NCI-H510A (cell line): ENCODE results near the gene EXOSC7.
"Not testable (repeated sequence)": the region's sequence is repeated elsewhere in the genome, so short reads cannot be mapped to it uniquely, and the experiment has no call there.

Experiments
- DNase-seq: peaks from one replicate; lab custom pipeline; 2025; lab: John Stamatoyannopoulos, UW

Gene EXOSC7

DNA sequence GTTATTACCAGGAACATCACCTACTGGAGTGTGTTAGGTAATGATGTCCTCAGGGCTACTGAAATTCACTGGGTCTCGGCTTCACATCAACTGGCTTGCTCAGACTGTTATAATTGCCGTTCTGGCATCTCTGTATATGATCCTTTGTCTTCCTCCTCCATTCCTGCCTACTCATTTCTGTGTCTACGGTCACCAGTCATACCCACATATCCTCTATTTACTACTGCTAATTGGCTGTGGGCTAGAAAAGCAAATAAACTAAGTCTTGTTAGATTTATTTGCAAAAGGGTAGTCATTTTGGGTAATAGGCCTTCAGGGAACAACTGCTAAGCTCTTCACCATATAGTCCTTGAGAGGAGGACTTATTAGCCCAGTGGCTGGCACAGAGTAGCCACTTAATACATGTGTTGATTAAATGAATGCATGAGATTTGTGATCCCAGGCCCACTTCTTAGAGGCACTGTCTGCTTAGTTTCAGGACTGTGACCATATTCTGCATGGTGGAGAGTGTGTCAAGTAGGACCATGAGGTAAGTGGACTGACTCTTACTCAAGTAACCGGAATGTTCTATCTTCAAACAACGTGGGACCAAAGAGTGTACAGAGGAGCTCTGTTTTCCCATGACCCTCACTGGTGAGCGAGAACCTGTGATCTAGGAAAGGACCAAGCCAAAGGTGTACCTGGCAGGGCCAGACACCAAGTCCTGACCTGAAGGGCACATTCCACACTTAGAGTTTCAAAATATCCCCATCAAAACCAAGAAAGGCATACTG, 13.2 kb upstream of the EXOSC7 start:
- DNase-seq, result no peak

DNA sequence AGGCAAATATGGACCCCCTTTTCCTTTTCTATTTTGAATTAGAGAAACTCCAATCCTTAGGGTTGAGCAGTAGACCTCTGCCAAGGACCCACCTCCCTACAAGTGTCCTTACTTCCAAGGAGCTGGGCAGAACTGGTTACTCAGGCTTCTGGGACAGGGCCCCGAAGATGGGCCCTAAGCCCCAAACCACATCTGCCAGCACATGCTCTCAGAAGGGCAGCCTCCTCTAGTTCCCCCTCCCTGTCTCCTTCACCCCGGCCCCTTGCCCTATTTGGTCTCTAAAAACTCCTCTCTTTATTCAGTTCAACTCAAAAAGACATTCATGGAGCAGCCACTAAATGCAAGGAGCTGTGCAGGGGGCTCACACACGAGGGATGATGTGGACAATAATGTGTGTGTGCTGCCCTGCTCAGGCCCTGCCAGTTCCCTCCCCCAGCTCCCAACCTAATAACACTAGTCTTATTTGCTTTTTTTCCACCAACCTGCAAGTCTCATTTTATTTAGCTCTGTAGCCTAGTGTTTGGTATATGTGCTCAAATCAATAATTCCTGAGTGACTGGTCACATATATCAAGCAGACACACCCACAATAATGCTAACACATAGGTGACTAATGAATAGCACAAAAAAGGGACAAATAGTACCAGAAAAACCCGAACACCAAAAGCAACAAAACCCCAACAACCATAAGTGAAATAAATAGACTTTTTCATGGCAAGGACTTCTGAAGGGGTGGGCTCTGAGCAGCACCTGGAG, 12.3 kb upstream of the EXOSC7 start:
- DNase-seq, result no peak

DNA sequence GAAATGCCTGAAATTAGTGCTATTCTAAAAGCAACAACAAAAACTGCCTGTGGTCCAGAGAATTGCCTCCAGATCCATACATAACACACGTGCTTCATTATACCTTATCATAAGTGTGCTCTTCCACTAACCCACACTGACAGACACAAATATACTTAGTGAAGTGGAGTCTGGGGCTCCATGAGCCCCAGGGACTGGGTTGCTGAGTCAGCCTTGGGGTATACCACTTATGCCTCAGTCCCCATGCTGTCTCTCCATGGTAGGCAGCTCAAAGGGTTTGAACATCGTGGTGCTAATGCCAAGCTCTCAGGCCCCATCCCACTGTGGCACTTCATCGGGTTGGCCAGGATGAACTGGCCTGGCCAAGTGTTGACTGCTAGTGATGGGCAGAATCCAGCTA, 10.9 kb upstream of the EXOSC7 start:
- no peak for DNase-seq

DNA sequence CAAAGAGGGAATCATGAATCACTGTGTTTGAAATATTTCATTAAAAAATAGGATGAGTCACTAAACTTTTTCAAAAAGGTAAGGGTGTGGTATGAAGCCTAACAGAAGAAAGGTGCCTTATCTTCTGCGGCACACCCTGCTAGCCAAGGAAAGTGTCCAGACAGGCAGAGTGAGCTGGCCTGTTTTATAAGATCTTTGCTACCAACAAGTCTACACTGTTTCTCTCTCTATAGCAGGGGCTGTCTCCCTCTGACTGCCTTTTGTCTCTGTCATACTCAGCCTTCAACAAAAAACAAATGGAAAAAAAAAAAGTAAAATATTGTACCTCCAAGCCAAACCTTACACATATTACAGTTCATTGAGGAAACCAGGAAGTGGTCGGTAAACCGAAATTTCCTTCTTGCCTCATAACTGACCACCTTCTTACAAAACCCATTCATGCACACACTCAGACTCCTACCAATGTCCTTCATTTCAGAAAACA, 9.2 kb upstream of the EXOSC7 start:
- DNase-seq, result no peak

DNA sequence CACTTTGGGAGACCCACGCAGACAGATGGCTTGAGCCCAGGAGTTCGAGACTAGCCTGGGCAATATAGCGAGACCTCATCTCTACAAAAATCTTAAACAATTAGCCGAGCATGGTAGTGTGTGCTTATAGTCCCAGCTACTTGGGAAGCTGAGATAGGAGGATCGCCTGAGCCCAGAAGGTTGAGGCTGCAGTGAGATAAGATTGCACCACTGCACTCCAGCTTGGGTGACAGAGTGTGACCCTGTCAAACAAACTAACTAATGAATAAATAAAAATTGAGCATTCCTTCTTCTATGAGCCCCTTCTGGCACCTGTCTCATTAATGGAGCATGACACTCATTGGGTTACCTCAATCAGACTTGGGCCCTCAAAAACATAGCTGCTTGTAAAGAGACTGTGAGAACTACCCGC, 7.6 kb upstream of the EXOSC7 start:
- DNase-seq, result no peak

DNA sequence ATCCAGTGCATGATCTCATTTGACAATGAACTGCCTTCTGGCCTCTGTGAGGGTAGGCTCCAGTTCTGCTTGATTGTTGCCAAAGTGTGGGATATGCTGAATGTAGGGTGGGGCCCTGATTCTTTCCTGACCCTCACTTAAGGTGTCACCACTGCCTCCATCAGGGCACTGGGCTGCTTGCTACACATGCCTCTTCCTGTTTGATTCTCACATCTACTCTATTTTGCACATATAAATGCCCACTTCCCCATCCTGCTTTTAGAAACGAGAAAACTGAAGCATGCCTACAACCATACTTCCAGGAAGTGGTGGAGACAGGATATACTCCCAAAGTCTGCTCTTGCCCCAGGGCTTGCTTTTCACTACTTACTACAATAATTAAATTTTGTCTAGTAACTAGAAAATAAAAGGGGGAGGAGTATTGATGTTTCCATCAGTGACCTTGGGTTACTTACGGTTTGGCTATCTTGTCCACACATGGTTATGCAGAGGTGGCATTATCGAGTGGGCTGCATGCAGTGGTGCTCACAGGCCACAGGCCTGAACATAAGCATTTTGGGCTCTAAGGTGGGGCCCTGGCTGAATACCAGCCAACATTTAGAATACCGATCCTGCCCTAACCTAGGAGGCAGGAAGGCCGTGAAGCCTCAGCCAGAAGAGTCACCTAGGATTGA, 6.8 kb upstream of the EXOSC7 start:
- DNase-seq, result no peak

DNA sequence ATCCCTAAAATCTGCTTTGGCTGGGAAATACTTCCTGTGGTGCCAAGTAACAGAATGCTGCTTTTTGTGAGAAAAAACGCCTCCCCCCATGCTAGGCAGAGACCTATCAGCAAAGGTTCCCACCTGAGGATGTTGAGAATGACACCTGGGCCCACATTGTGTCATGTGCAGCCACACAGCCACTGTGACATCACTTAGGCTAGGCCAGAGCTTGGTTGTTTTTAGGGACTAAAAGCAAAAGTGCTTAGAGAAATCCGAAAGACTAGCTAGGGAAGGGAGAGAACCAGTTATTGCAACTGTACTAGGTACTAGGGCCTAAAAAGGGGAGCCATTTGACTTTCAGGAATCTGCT, 6.2 kb upstream of the EXOSC7 start:
- no peak for DNase-seq

DNA sequence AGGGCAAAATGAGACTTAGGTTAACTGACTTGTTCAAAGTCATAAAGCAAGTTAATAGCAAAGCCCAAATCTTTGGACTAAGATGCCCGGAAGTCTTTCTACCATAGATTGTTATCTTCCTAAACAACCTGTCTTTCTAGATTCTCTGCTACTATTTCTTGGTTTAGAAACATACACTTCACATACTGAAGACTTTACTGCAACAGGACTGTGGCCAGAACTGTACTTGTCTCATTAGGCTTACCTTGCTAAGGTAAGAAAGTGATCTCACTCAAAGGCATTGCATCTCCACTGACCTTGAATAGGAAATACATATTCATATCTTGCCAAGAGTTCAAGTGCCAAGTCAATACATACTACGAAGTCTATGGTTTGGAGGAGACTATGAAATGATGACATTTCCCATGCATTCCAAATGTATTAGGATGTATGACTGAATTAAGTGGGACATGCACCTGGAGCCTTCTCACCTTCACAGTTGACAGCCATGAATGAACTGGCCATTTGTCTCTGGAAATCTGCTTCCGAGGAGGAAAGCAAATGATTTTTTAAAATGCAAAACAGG, 5.0 kb upstream of the EXOSC7 start:
- DNase-seq, result no peak

DNA sequence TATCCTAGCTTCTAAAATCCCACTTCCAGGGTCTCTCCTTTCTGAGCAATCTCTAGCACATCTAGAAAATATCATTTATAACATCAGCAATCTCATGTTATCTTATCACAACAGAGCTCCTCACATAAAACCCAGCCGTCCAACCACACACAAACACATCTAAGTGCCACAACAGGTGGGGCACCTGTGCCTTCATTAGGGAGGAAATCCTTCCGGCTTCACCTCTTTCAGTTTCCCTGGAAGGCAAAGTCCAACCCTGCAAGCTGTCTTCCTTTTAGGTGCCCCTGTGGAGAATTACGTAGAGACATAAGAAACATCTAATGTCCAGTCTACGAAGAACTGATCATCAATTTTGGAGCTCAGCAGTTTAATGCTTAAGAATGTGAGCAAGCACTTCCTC, 1.6 kb upstream of the EXOSC7 start:
- no peak for DNase-seq

DNA sequence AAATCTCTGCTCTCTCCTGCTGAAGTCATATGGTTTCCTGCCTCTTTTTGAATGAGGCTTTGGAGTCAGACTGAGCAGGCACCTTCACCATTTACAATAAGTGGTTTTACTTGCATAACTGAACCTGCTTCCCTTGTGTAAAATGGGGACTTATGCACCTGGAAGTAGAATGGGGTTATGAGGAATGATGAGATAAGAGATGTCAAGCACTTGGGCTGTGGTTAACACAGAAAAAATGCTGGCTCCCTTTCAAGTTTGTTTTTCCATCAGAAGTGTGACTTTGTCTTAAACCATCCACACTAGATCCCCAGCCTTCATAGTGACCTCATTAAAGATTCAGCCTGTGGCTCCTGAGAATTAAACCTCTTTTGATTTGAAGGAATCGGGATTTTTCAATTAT, 5.2 kb downstream of the EXOSC7 start:
- no peak for DNase-seq

DNA sequence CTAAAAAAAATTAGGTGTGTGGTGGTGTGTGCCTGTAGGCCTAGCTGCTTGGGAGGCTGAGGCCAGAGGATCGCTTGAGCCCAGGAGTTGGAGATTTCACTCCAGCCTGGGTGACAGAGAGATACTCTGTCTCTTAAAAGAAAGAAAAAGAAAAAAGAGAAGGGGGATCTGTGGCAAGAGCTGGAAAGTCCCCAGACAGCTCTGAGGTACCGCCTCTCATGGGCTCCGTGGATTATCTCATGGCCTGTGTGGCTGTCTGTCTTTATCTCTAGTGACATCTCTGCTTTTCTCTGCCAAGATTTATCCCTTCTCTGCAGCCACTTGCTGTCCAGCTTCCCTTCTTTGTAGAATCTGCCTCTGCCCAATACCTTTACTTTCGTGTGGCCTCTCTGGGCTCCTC, 5.7 kb downstream of the EXOSC7 start:
- no peak for DNase-seq

DNA sequence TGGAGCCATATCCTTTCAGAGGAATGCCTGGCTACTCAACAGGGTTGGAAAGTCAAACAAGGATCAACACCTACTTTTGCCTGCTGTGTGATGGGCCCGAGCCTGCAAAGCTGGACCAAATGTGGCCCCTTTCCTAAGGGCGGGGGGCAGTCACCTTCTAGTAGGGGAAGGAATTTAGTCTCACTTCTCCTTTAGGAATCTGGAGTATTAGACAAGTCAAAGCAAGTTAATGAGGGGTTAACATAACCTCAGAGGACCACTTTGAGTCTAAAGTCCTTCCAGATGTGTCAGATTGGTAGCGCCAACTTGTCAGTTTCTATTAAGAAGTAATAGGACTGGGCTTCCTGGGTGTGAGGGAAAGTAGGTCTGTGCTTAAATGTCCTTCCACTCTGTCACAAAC, 6.8 kb downstream of the EXOSC7 start:
- no peak for DNase-seq

DNA sequence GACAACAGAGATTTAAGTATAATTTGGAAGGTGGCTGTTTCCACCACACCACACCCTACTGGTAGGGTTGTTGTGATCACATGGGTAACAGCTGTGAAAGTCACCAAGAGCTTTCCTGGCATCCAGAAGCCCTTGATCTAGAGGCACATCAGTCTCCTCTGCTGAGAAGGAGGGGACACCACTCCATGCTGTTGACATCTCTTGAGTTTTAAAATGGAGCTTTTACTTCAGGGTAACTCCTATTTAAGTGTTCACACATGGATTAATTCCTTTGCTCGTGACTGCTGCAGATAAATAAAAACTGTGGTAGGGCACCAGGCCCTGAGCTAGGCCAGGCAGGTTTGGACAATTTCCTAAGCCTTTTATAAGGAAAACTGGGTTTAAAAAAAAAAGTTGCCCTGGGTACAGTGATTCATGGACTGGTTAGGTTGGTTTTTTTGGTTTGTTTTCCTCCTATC, 7.5 kb downstream of the EXOSC7 start:
- DNase-seq, result no peak

DNA sequence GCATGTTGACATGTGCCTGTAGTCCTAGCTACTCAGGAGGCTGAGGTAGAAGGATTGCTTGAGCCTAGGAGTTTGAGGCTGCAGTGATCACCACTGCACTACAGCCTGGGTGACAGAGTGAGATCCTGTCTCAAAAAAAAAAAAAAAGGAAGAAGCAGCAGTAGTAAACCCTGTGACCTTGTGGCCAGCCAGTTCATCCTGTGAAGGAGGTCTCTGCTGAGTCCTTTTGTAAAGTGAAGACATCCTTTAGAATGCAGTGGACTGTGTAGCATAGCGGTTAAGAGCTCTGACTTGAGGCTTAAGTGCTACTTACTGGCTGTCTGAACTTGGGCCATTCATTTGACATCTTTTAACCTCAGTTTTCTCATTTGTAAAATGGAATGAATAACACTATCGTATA, 8.3 kb downstream of the EXOSC7 start:
- no peak for DNase-seq

DNA sequence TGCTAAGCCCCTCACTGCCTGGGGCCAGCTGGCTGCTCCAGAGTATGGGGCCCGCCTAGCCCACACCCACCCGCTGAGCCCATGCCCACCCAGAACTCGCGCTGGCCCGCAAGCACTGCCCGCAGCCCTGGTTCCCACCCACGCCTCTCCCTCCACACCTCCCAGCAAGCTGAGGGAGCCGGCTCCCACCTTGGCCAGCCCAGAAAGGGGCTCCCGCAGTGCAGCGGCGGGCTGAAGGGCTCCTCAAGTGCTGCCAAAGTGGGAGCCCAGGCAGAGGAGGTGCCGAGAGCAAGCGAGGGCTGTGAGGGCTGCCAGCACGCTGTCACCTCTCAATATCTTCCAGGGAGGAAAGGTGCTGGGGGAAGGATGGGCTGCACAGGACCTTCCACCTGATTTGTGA, 10.3 kb downstream of the EXOSC7 start:
- not testable (repeated sequence) for DNase-seq

DNA sequence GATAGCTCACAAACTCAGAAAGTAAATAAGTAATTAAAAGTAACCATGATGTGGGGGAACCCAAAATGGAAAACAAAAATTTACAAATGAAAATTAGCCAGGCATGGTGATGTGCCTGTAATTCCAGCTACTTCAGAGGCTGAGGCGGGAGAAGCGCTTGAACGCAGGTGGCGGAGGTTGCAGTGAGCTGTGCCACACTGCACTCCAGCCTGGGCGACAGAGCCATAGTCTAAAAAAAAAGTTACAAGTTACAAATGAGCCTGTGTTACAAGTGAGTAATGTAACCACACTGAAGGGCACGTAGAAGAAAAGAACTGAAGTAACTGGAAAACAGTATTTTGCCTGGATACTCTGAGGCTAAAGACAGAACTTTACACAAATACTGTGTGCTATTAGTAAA, 11.3 kb downstream of the EXOSC7 start:
- no peak for DNase-seq

DNA sequence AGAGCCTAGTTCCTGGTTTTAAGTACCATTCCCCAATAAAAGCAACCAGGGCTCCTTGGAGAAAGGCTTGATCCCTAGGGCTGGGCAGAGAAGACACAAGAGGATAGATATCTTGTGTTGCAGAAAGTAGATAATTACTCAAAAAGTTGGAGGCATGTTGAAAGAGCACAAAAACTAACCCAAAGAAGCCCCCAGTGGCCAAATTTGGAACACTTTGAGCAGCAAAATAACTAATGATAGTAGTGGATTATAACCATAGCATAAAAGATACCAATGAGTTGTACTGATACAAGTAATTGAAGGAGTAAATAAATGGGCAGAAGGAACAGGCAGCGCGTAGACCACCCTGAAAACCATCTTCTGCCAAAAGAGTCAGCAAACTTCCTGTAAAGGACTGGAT, 12.0 kb downstream of the EXOSC7 start:
- DNase-seq, result no peak

DNA sequence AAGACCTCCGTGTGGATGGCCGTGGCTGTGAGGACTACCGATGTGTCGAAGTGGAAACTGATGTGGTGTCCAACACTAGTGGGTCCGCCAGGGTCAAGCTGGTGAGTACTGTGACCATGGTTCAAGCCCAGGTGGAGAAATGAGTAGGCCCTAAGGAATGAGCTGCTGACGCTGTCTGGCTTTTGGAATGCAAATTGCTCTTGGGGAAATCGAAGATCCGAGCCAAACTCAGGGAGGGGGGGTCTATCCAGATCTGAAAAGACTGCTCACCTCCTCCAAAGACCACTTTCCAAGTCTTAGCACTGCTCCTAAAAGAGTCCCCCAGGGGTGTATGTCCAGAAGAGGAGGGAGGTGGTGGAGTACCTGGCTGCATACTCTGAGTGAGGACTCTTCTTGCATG, 13.1 kb downstream of the EXOSC7 start:
- no peak for DNase-seq

DNA sequence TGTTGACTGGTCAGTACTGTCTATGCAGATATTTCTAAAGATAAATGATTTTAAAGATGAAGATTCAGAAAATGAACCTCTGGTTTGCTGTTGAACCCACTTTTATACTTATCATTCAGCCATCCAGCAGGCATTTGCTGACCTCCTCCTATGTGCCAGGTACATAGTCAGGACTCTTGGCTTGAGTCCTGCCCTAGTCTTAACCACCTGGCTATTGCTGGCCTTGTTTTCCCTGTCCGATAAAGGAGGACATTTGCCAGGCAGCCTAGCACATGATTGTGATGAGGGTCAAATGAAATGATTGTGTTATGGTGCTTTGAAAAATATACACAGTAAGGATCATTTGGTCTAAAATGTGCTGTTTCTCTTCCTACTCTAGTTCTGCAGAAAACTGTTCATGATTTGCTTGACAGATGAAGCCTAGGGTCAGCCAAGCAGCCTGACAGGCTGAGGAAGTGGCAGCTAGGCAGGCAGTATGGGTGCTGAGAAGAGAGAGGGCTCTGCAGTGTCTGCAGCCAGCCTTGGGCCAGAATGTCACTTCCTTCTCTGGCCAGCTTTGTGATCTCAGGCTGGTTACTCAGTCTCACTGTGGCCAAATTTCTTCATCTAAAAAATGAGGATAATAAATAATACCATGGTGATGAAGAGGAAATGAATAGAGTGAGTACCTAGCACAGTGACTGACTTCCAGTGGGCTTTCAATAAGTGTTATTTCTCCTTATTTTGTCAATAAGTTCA, 13.8 kb downstream of the EXOSC7 start:
- no peak for DNase-seq

DNA sequence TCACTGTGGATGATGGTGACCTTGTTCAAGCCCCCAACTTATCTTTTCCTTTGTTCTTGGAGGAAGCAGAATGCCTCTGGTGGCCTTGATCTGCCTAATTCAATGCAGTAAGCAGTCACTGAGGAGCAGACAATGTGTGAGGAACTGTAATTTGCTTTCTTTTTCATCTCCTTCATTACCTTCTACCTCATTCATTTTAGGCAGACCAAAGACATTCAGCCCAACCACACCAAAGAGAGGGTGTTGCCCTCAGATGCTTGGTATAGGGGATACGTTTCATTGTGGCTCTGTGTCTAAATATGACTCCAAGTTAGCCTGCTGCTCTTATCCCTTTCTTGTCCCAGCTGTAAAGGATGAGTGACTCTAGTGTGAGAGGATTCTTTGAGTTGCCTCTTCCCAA, 15.3 kb downstream of the EXOSC7 start:
- DNase-seq, result no peak

DNA sequence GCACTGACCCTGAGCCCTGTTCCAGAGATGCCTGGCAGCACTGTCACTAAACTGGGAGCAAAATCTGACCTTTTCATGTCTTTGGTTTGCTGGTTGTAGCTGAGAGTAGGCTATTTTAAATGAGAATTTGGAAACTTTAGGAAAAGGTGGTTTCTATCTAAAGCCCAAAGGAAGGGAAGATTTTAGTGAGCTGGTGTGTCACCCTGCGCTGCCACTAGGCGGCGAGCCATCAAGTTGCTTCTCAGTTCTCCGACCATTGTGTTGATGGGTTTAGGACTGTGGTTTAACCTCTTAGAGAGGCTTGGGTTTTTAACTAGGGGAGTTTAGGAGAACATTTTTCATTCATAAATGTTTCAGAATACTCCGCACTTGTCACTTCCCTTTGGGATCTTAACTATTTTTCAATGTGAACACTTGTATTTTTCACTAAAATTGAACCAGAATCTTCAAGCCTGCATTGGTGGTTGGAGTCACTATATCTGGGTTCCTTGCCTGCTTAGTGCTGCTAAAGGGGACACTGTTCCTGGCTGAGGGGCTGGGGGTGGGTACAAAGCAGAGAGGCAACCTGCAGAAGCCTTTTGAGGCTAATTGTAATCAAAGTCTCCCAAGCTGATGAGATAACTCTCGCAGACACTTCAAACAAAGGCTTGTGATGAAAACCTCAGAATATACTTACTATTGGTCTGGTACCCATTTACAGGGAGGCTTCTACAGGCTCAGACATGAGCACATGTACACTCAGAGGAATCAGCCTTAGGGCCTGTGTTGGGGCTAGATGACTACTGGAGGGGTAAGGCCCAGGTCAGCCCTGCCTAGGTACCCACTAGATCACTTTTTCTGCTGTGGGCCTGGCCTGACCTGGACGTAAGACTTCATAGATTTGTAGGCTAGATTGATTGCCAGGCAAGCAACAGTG, 16.8 kb downstream of the EXOSC7 start:
- DNase-seq, result no peak
